ENCODE results near the gene SLC30A1.
"Not testable (repeated sequence)": the region's sequence is repeated elsewhere in the genome, so short reads cannot be mapped to it uniquely, and the experiment has no call there.

Gene SLC30A1

GRCh38 chr1:211588711-211589110 is 9.8 kb upstream of the SLC30A1 start:
- no peak for DNase-seq

- no peak for DNase-seq
These were observed 8.2 kb upstream of the SLC30A1 start for GRCh38 chr1:211587123-211587522.

GRCh38 chr1:211586538-211586937 is 7.6 kb upstream of the SLC30A1 start:
- DNase-seq, result no peak

GRCh38 chr1:211583011-211583992 is 4.3 kb upstream of the SLC30A1 start:
- DNase-seq, result peak in 3 of 58 donors; percentile 2 to 25 (median 4)

GRCh38 chr1:211581526-211581925 is 2.6 kb upstream of the SLC30A1 start:
- DNase-seq, result no peak

- DNase-seq, result peak in 2 of 58 donors; percentile 0 to 6
These were observed 1.3 kb upstream of the SLC30A1 start for GRCh38 chr1:211580303-211580687.

GRCh38 chr1:211579440-211580302 is 710 bp upstream of the SLC30A1 start:
- peak in 17 of 58 donors; percentile 68 to 88 (median 83) for DNase-seq

- DNase-seq, result peak in 47 of 58 donors; percentile 10 to 63 (median 41)
These were observed 932 bp downstream of the SLC30A1 start for GRCh38 chr1:211577819-211578639.

- DNase-seq, result peak in 1 of 58 donors; percentile 40
These were observed 1.6 kb downstream of the SLC30A1 start for GRCh38 chr1:211577277-211577818.

- DNase-seq, result no peak
These were observed 2.2 kb downstream of the SLC30A1 start for GRCh38 chr1:211576717-211577116.

GRCh38 chr1:211574705-211575104 is 4.3 kb downstream of the SLC30A1 start:
- no peak for DNase-seq

- no peak for DNase-seq
These were observed 7.0 kb downstream of the SLC30A1 start for GRCh38 chr1:211571998-211572397.

- not testable (repeated sequence) for DNase-seq
These were observed 8.6 kb downstream of the SLC30A1 start for GRCh38 chr1:211570378-211570777.

- no peak for DNase-seq
These were observed 12.4 kb downstream of the SLC30A1 start for GRCh38 chr1:211566431-211567025.

GRCh38 chr1:211564084-211564483 is 14.9 kb downstream of the SLC30A1 start:
- no peak for DNase-seq

GRCh38 chr1:211559222-211560010 is 19.5 kb downstream of the SLC30A1 start:
- no peak for DNase-seq

- DNase-seq, result no peak
These were observed 20.9 kb downstream of the SLC30A1 start for GRCh38 chr1:211557894-211558625.

- no peak for DNase-seq
These were observed 25.4 kb downstream of the SLC30A1 start for GRCh38 chr1:211553549-211553948.
